Activated CD8-positive, alpha-beta memory T cell treated with anti-CD3 and anti-CD28 coated beads, Interleukin-2, amount 50 U/mL, for 24 hours (primary cell): Measurements from ENCODE around the gene SYTL5.

Experiments used
- DNase-seq: peaks from one replicate; pipeline ENCODE4 v3.0.0-alpha.2; 2020; ENCODE audit errors: extremely low read depth

Gene SYTL5

GRCh38 chrX:38138900-38139299 lies 132.5 kb downstream of the SYTL5 start:
- DNase-seq = no peak

GRCh38 chrX:38142610-38143009 lies 136.3 kb downstream of the SYTL5 start:
- no peak for DNase-seq

- DNase-seq = no peak
These were observed 142.7 kb downstream of the SYTL5 start for GRCh38 chrX:38149016-38149415.

GRCh38 chrX:38150993-38151392 lies 144.6 kb downstream of the SYTL5 start:
- DNase-seq = no peak

GRCh38 chrX:38151441-38151840 lies 145.1 kb downstream of the SYTL5 start:
- no peak for DNase-seq

- no peak for DNase-seq
These were observed 148.0 kb downstream of the SYTL5 start for GRCh38 chrX:38154340-38154739.

GRCh38 chrX:38154818-38155217 lies 148.5 kb downstream of the SYTL5 start:
- no peak for DNase-seq

GRCh38 chrX:38156838-38157237 lies 150.5 kb downstream of the SYTL5 start:
- DNase-seq = no peak

GRCh38 chrX:38163193-38163592 lies 156.8 kb downstream of the SYTL5 start:
- no peak for DNase-seq

GRCh38 chrX:38165023-38165422 lies 158.7 kb downstream of the SYTL5 start:
- DNase-seq = no peak

GRCh38 chrX:38166478-38167083 lies 160.2 kb downstream of the SYTL5 start:
- DNase-seq = no peak

GRCh38 chrX:38170556-38170955 lies 164.2 kb downstream of the SYTL5 start:
- DNase-seq = no peak

- no peak for DNase-seq
These were observed 166.2 kb downstream of the SYTL5 start for GRCh38 chrX:38172596-38172995.

GRCh38 chrX:38175139-38175538 lies 168.8 kb downstream of the SYTL5 start:
- DNase-seq = no peak

GRCh38 chrX:38178396-38178795 lies 172.0 kb downstream of the SYTL5 start:
- no peak for DNase-seq
